GM20000 (cell line): ENCODE results near the gene LIN7A.
"Not testable (repeated sequence)": the region's sequence is repeated elsewhere in the genome, so short reads cannot be mapped to it uniquely, and the experiment has no call there.

Experiments
- DNase-seq: peaks from one replicate; pipeline ENCODE4 v3.0.0; 2012; ENCODE audit warnings: low spot score
- TF ChIP-seq, protein P1 (sequence below): IDR thresholded peaks from 2 replicates; pipeline ENCODE4 v1.5.1; 2012; ENCODE audit warnings: mild to moderate bottlenecking, control low read depth; ENCODE audit errors: extremely low read depth, missing control alignments

The LIN7A gene

GRCh38 chr12:80895240-80895639 is 42.5 kb downstream of the LIN7A start:
- no peak for DNase-seq
- TF ChIP-seq, protein P1, sequence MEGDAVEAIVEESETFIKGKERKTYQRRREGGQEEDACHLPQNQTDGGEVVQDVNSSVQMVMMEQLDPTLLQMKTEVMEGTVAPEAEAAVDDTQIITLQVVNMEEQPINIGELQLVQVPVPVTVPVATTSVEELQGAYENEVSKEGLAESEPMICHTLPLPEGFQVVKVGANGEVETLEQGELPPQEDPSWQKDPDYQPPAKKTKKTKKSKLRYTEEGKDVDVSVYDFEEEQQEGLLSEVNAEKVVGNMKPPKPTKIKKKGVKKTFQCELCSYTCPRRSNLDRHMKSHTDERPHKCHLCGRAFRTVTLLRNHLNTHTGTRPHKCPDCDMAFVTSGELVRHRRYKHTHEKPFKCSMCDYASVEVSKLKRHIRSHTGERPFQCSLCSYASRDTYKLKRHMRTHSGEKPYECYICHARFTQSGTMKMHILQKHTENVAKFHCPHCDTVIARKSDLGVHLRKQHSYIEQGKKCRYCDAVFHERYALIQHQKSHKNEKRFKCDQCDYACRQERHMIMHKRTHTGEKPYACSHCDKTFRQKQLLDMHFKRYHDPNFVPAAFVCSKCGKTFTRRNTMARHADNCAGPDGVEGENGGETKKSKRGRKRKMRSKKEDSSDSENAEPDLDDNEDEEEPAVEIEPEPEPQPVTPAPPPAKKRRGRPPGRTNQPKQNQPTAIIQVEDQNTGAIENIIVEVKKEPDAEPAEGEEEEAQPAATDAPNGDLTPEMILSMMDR = no peak

DNA sequence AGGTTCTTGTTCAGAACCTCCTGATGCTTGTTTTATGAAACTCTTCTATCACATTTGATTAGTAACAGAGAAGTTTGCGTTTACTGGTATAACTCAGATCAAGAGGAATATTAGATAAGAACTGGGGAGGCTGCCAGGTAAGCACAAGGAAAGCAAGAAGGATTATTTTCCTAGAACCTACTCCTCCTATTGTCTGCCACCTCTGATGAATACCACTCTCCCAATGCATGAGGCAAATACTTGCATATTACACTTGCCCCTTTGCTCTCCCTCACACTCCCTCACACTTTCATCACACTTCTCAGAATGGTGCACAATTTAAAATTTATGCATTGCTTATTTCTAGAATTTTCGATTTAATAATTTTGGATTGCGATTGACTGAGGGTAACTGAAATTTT is 43.6 kb downstream of the LIN7A start:
- DNase-seq = no peak
- TF ChIP-seq, protein P1 = no peak

GRCh38 chr12:80892597-80893445 is 44.9 kb downstream of the LIN7A start:
- DNase-seq = peak; percentile 8
- TF ChIP-seq, protein P1 = no peak

DNA sequence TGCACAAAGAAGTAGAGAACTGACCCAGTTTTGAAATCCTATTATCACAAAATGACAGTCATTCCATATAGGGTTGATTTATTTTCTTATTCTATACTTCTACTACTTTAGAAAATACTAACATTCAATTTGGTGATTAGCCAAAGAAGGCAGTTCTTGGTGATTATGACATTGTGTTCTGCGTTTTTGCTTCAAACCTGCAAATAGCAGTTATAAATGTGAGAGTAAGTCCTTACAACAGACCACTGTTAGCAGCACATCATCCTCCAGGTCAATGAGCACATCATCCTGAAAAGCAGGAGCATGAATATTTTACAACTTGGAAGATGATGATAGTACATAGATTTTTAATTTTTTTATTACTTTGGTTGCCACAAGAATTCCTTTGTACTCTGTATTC is 53.1 kb downstream of the LIN7A start:
- TF ChIP-seq, protein P1 = no peak

DNA sequence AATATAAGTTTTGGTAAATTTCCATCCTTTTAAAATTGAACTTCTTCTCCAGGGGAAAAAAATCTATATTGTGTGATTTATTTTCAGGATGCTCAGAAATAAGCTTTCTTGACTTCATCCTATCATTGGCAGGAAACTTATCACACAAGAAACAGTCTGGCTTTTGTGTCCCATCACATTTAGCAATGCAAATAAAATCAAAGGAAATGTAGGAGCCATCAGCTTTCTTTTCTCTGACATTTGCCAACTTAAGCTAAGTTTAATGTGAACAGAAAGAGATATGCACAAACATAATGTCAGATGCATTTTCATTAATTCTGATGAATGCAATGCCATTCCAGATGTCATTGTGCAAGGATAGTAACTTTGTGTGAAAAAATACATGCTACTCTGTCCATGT is 56.6 kb downstream of the LIN7A start:
- TF ChIP-seq, protein P1 = no peak
- no peak for DNase-seq

More for the DNA sequence above, 53.1 kb downstream of the LIN7A start:
- DNase-seq = no peak

DNA sequence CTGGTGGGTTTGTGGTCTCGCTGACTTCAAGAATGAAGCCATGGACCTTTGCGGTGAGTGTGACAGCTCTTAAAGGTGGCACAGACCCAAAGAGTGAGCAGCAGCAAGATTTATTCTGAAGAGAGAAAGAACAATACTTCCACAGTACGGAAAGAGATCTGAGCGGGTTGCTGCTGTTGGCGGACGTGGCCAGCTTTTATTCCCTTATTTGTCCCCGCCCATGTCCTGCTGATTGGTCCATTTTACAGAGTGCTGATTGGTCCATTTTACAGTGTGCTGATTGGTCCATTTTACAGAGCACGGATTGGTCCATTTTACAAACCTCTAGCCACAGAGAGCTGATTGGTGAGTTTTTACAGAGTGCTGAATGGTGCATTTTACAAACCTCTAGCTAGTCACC is 59.3 kb downstream of the LIN7A start:
- DNase-seq = not testable (repeated sequence)

- TF ChIP-seq, protein P1 = no peak
- no peak for DNase-seq
These were observed 59.9 kb downstream of the LIN7A start for GRCh38 chr12:80877721-80878265.
